ENCODE measurements around the gene MRPL28.
A peak's percentile ranks its signal among the peaks of the same experiment; 100 is the strongest.
"Not testable (repeated sequence)": the region's sequence is repeated elsewhere in the genome, so short reads cannot be mapped to it uniquely, and the experiment has no call there.

MRPL28 gene

DNA sequence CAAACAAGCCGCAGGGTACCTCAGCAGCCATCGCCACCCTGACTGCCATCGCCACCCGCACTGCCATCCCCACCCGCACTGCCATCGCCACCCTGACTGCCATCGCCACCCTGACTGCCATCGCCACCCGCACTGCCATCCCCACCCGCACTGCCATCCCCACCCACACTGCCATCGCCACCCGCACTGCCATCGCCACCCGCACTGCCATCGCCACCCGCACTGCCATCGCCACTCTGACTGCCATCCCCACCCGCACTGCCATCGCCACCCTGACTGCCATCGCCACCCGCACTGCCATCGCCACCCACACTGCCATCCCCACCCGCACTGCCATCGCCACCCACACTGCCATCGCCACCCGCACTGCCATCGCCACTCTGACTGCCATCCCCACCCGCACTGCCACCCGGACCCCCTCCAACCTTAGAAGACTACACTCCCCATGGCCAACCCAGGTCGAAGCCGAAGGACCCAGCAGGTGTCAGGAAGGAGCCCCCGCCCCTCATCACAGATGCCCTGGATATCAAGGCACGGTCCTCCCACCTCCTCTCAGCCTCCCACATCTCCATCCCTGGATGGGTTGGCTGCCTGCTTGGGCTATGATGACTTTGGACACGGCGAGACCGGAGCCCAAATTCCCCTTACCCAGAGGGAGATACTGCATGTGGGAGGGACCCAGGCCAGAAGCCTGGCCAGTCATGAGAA lies 7.9 kb upstream of the MRPL28 start:
- not testable (repeated sequence) for H3K14ac ChIP-seq (ENCODE audit: low read length); H3K9ac ChIP-seq (ENCODE audit: low read depth, low read length, poor library complexity)
- H3K27me3 ChIP-seq (ENCODE audit: control insufficient read depth in 3 of 3, insufficient read depth in 3 of 3, low read depth in 1 of 3, low read length in 3 of 3) = peaks cover 0 to 12% (median 7%) of the 10 kb centered on the region in 3 experiments

DNA sequence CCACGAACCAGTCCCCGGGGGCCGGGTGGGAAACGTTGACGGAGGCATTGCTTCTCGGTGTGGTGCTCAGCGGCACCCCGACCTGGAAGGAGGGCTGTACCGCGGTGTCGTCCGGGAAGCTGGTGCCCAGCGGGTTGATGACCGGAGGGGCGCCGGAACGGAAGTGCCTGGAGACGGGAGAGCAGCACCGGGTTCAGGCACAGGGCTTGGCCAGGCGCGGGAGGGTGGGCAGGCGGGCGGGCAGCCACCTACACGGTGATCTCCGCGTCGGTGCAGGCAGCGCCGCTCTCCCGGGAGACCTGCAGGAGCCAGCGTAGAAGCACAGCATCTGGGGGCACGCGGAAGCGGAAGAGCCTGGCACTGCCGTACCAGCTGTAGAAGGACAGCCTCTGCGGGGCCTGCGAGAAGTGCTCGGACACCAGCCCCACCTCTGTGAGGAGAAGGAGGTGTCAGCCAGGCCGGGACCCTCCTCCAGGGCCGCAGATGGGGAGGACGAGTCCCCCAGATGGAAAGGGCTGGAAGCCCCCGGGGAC lies 7.1 kb upstream of the MRPL28 start:
- Histone ChIP-seq H3K18ac (ENCODE audit: low read length) (no peak overlapping the region), H2AFZ (ENCODE audit: low read length) (no peak overlapping the region), H3K9me3 (replicated peaks in 1 of 2; ENCODE audit: control insufficient read depth in 2 of 2, insufficient read depth in 1 of 2, low read depth in 1 of 2, low read length in 2 of 2) (no peaks in the 10 kb centered on the region), H3K27me3 (ENCODE audit: control insufficient read depth in 3 of 3, insufficient read depth in 3 of 3, low read depth in 1 of 3, low read length in 3 of 3) (peaks cover 0 to 5% (median 4%) of the 10 kb centered on the region in 3 experiments), H2BK15ac (ENCODE audit: low read length) (no peak overlapping the region), H3K27ac (replicated peaks; ENCODE audit: low read length) (no peak overlapping the region), H2BK12ac (ENCODE audit: low read length) (no peak overlapping the region), H3K4me1 (ENCODE audit: control insufficient read depth in 2 of 2, insufficient read depth in 1 of 2, low read depth in 1 of 2, low read length in 2 of 2) (peaks cover 4 to 8% of the 10 kb centered on the region in 2 donors), H2BK120ac (ENCODE audit: low read depth, low read length) (no peak overlapping the region), H3K79me1 (ENCODE audit: low read depth, low read length) (peaks cover 17% of the 10 kb centered on the region), H3K23ac (ENCODE audit: low read depth, low read length, poor library complexity) (peak overlapping the region; percentile 55), H2AK5ac (ENCODE audit: low read depth, low read length) (no peak overlapping the region), H3K4me3 (ENCODE audit: low read length in 2 of 2) (no peak overlapping the region), H4K91ac (ENCODE audit: low read depth, low read length, poor library complexity) (no peak overlapping the region), H3K36me3 (replicated peaks in 1 of 2; ENCODE audit: control insufficient read depth in 2 of 2, insufficient read depth in 2 of 2, low read length in 2 of 2) (peaks cover 28 to 50% of the 10 kb centered on the region in 2 donors), H3K14ac (ENCODE audit: low read length) (no peak overlapping the region), H3K4me2 (ENCODE audit: insufficient read depth, low read length, poor library complexity, severe bottlenecking) (no peak overlapping the region), H2BK5ac (ENCODE audit: low read length) (no peak overlapping the region), H4K8ac (ENCODE audit: low read depth, low read length) (no peak overlapping the region), H3K4ac (ENCODE audit: low read length) (no peak overlapping the region), H3K9ac (ENCODE audit: low read depth, low read length, poor library complexity) (peak overlapping the region; percentile 44)
- DNase-seq (ENCODE audit: low spot score) = no peak
- WGBS, 2 donors (ENCODE audit: extremely low coverage in 2 of 2, insufficient read length in 2 of 2, insufficient replicate concordance in 1 of 2) = no CpG with 5 or more reads among the region's 42 CpGs

More for the DNA sequence above, 7.9 kb upstream of the MRPL28 start:
- H2BK12ac ChIP-seq (ENCODE audit: low read length); H3K27ac ChIP-seq (replicated peaks; ENCODE audit: low read length); H3K4me3 ChIP-seq (ENCODE audit: low read length in 2 of 2); H2AFZ ChIP-seq (ENCODE audit: low read length); H3K4ac ChIP-seq (ENCODE audit: low read length); H3K4me2 ChIP-seq (ENCODE audit: insufficient read depth, low read length, poor library complexity, severe bottlenecking); H2BK15ac ChIP-seq (ENCODE audit: low read length); H4K8ac ChIP-seq (ENCODE audit: low read depth, low read length); DNase-seq (ENCODE audit: low spot score); H3K18ac ChIP-seq (ENCODE audit: low read length); H4K91ac ChIP-seq (ENCODE audit: low read depth, low read length, poor library complexity); H2AK5ac ChIP-seq (ENCODE audit: low read depth, low read length); H2BK120ac ChIP-seq (ENCODE audit: low read depth, low read length); H2BK5ac ChIP-seq (ENCODE audit: low read length); H3K9me3 ChIP-seq (replicated peaks in 1 of 2; ENCODE audit: control insufficient read depth in 2 of 2, insufficient read depth in 1 of 2, low read depth in 1 of 2, low read length in 2 of 2): not testable (repeated sequence)
- H3K4me1 ChIP-seq (ENCODE audit: control insufficient read depth in 2 of 2, insufficient read depth in 1 of 2, low read depth in 1 of 2, low read length in 2 of 2) = peaks cover 10 to 11% of the 10 kb centered on the region in 2 donors
- H3K23ac ChIP-seq (ENCODE audit: low read depth, low read length, poor library complexity) = peak overlapping the region; percentile 31
- H3K36me3 ChIP-seq (replicated peaks in 1 of 2; ENCODE audit: control insufficient read depth in 2 of 2, insufficient read depth in 2 of 2, low read length in 2 of 2) = peaks cover 25 to 42% of the 10 kb centered on the region in 2 donors
- WGBS, 2 donors (ENCODE audit: extremely low coverage in 2 of 2, insufficient read length in 2 of 2, insufficient replicate concordance in 1 of 2) = no CpG with 5 or more reads among the region's 36 CpGs
- peaks cover 18% of the 10 kb centered on the region for H3K79me1 ChIP-seq (ENCODE audit: low read depth, low read length)

DNA sequence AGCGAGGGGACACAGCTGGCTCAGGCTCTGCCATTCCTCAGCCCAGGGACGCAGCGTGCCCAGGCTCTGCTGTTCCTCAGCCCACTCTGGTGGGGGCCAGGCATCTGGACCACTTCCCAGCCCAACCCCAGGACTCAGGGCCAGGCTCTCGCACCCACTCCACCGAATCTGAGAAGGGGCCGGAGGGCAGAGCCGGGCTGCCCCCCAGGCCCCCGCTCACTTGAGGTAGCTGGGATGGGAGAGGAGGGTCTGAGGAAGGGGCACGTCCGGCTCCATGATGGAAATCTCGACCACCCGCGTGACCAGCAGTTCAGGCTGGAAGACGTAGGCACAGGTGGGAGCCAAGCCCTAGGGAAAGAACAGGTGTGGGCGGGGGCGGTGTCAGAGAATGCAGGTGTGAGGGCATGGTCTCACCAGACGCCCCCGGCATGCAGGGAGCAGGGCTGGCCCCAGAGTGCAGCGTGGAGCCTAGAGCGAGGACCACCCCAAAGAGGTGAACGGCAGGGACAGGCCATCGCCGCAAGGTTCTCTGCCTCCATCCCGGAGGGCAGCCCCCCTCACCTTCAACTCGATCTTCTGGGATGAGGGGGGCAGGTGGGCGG lies 6.6 kb upstream of the MRPL28 start:
- Histone ChIP-seq H3K27me3 (ENCODE audit: control insufficient read depth in 3 of 3, insufficient read depth in 3 of 3, low read depth in 1 of 3, low read length in 3 of 3) (no peaks in the 10 kb centered on the region), H3K27ac (replicated peaks; ENCODE audit: low read length) (no peak overlapping the region), H2AFZ (ENCODE audit: low read length) (no peak overlapping the region), H3K4me1 (ENCODE audit: control insufficient read depth in 2 of 2, insufficient read depth in 1 of 2, low read depth in 1 of 2, low read length in 2 of 2) (peaks cover 0 to 7% of the 10 kb centered on the region in 2 donors), H4K91ac (ENCODE audit: low read depth, low read length, poor library complexity) (no peak overlapping the region), H2BK120ac (ENCODE audit: low read depth, low read length) (no peak overlapping the region), H2BK15ac (ENCODE audit: low read length) (no peak overlapping the region), H3K9ac (ENCODE audit: low read depth, low read length, poor library complexity) (peak overlapping the region; percentile 44), H3K36me3 (replicated peaks in 1 of 2; ENCODE audit: control insufficient read depth in 2 of 2, insufficient read depth in 2 of 2, low read length in 2 of 2) (peaks cover 28 to 56% of the 10 kb centered on the region in 2 donors), H3K4me3 (ENCODE audit: low read length in 2 of 2) (no peak overlapping the region), H3K79me1 (ENCODE audit: low read depth, low read length) (peaks cover 17% of the 10 kb centered on the region), H3K23ac (ENCODE audit: low read depth, low read length, poor library complexity) (peak overlapping the region; percentile 55), H3K4me2 (ENCODE audit: insufficient read depth, low read length, poor library complexity, severe bottlenecking) (no peak overlapping the region), H2BK5ac (ENCODE audit: low read length) (peak overlapping the region; percentile 39), H2AK5ac (ENCODE audit: low read depth, low read length) (no peak overlapping the region), H4K8ac (ENCODE audit: low read depth, low read length) (no peak overlapping the region), H2BK12ac (ENCODE audit: low read length) (no peak overlapping the region), H3K14ac (ENCODE audit: low read length) (peak overlapping the region; percentile 38), H3K4ac (ENCODE audit: low read length) (no peak overlapping the region), H3K9me3 (replicated peaks in 1 of 2; ENCODE audit: control insufficient read depth in 2 of 2, insufficient read depth in 1 of 2, low read depth in 1 of 2, low read length in 2 of 2) (no peaks in the 10 kb centered on the region), H3K18ac (ENCODE audit: low read length) (no peak overlapping the region)
- no peak for DNase-seq (ENCODE audit: low spot score)
- no CpG with 5 or more reads among the region's 26 CpGs for WGBS, 2 donors (ENCODE audit: extremely low coverage in 2 of 2, insufficient read length in 2 of 2, insufficient replicate concordance in 1 of 2)

Data from neuronal stem cell (in vitro differentiated cells).